Tongue (tissue), 2 donors: ENCODE measurements around the gene CDCA3. TPM values are rescaled to one million over a fixed set of nuclear protein-coding genes. Genes with fewer than 3 reads are reported as not detected.

ENCODE experiments used
- DNase-seq: peaks from one replicate; pipeline ENCODE4 v3.0.0-alpha.2; 2015
- total RNA-seq: library from RNA; depleted of rRNA; stranded (reverse); fragments of >200 nt; gene quantifications from one replicate; pipeline ENCODE4 v1.2.3, GENCODE V29; 2014

Gene CDCA3
- total RNA-seq, 1 donor from 2014 or later = 5.9 TPM

DNA sequence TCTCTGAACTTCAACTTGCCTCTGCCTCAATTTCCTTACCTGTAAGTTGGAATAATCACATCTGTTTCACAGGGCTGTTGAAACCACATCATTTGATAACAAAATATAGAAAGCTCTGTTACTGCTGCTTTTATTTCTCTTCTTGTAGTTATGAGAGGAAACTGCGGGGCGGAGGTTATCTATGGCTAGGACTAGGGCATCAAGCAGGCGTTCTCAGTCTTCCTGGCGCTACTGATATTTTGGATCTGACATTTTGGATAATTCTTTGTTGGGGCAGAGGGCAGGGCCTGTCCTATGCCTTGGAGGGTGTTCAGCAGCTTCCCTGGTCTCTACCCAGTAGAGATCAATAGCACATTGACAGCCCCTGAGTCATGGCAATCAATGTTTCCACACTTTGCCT, 19.0 kb downstream of the CDCA3 start:
- no peak for DNase-seq

DNA sequence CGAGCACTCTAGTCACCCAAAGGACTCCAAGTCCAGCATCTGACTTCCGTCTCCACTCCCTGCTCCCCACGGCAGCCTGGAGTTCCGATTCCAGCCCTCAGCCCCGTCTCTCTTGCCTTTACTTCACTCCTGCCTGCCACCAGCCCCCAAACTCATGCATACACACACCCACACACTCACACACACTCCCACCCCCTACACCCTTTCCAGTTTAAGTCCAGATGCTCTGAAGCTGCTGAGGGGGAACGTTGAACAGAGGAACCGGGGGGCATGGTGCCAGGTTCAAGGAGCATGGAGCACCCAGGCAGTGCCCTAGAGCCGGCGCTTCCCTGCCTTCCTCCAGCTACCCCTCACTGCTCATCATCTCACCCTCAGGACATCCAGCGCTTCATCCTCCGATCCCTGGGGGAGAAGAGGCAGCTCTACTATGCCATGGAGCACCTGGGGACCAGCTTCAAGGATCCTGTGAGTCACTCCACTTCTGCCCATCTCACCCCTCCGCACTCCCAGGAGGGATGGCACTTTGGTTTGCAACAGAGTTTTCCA, 19.6 kb downstream of the CDCA3 start:
- DNase-seq = no peak

- no peak for DNase-seq
Measured at GRCh38 chr12:6830999-6831398, 20.1 kb downstream of the CDCA3 start.

- DNase-seq = no peak
Measured at GRCh38 chr12:6830286-6830890, 20.7 kb downstream of the CDCA3 start.

DNA sequence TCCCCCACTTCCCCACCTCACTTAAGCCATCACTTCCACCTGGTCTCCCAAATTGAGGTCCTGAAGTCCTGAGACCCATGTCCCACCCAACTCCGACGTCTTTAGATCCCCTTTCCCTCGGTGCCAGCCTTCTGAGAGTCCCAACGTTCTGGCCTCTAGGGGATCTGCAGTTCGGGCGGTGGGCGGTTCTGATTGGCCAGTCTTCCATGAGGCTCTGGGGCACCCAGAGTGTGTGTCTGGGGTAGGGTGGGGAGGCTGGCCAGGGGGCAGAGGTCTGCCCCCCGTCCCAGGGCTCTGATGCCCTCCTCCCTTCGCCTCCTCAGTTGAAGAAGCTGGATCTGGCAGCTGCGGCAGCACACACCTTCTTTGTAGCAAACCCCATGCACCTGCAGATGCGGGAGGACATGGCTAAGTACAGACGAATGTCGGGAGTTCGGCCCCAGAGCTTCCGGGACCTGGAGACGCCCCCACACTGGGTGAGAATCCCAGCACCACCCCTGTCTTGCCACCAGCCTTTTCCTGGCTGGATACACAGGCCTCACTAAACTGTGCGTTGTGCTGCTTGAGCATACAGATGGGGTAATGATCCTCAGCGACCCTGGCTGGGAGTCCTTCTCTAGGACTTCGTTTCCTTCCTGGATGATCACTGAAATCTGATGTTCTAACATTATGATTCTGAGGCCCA, 21.4 kb downstream of the CDCA3 start:
- DNase-seq = no peak

GRCh38 chr12:6828781-6829535, 22.1 kb downstream of the CDCA3 start:
- DNase-seq = peak; percentile 77

DNA sequence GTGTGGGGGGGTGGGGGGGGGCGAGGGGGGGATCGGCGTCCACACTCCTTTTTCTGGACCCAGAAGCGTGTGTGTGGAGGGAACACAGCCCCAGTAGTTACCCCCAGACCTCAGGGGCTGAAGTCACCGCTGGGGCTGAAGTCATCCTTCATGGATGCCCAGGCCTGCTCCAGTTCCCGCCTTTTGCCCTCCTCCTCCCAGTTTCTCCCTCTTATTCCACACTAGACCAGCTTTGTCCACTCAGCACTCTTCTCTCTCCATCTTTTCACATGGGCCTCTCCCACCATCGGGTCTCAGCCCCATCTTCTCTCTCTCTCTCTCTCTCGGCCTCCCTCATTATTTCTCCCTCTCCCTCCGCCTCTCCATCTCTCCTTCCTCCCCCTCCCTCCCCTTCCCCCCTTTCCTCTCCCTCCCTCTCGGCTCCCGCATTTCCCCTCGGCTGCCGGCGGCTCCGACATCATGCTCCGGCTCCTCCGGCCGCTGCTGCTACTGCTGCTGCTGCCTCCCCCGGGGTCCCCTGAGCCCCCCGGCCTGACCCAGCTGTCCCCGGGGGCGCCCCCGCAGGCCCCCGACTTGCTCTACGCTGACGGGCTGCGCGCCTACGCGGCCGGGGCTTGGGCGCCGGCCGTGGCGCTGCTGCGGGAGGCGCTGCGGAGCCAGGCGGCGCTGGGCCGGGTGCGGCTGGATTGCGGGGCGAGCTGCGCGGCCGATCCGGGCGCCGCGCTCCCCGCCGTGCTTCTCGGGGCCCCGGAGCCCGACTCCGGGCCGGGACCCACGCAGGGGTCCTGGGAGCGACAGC, 22.9 kb downstream of the CDCA3 start, which contains the start of gene P3H3:
Gene P3H3, plus strand, starts transcription at position 426 of the 799 bp plus-strand sequence. Its CDS starts 34 bp downstream, at position 460.
- DNase-seq = peak; percentile 72

- DNase-seq = peak; percentile 91
Measured at GRCh38 chr12:6827437-6827911, 23.6 kb downstream of the CDCA3 start.

- DNase-seq = no peak
Measured at GRCh38 chr12:6826734-6827436, 24.2 kb downstream of the CDCA3 start.

DNA sequence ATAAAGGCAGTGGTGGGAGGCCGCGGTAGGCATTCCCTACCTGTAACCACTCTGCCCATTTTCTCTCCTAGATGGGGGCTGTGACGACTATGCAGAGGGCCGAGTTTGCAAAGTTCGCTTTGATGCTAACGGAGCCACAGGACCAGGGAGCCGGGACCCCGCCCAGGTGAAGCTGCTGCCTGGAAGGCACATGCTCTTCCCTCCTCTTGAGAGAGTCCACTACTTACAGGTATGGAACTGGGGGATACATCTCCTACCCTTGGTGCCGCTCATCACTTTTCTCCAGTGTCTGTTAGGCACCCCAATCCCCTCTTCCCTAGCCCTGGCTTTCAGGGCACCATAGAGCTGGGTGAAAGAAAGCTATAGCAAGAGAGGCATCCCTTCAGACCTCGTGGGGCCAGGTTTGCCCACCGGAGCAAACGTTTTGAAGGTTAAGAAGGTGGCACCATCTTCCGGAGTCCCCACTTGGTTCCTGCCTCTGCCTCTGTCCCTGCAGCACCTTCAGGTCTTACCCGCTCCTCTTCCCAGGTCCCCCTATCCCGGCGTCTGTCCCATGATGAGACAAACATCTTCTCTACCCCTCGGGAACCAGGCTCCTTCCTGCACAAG, 24.9 kb downstream of the CDCA3 start:
- no peak for DNase-seq

DNA sequence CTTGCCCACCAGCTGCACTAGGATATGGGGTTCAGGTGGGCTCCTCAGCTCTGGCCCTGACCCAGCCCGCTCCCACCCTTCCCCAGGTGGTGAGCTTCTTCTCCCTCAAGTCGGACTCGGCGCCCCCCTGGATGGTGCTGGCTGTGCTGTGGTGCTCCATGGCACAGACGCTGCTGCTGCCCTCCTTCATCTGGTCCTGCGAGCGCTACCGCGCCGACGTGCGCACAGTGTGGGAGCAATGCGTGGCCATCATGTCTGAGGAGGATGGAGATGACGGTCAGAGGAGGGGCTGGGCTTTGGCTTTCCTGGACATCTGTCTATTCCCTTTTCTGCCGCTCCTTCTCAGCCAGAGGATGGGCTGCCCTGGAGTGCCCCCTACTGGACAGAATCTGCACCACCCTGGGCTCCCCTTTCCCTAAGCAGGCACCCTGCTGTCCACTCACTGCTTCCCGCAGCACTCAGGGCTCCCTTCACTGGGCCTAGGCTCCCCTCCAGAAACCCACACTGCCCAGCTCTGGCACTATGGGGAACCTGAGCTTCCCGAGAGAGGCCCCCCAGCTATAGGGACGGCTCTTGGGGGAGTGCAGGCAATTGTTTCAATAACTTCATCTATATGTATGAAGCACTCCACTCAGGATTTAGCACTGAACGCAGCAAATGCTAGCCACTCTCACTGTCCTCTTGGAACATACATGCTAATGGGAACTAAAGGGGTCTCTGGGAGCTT, 25.5 kb downstream of the CDCA3 start:
- DNase-seq = peak; percentile 95

DNA sequence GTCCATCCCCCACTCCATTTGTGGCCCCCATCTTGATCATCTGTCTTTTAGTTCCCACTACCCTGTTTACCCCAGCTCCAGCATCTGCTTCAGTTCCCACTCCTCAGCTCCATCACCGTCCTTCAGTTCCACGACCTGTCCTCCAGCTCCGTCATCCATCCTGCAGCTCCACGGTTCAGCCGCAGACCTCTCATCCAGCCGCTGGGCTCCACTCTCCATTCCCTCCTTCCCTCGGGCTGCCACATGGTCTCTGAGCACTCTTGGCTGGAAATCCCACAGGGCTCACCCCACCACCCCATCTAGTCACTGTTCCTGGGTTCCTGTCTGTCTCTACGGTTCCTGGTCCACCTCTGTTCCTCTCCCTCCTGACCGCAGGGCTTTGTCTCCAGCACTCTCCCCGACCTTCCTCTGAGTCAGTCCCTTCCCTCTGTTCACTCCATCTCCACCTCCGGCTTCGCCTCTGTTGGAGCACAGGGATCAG, 26.1 kb downstream of the CDCA3 start:
- DNase-seq = no peak

DNA sequence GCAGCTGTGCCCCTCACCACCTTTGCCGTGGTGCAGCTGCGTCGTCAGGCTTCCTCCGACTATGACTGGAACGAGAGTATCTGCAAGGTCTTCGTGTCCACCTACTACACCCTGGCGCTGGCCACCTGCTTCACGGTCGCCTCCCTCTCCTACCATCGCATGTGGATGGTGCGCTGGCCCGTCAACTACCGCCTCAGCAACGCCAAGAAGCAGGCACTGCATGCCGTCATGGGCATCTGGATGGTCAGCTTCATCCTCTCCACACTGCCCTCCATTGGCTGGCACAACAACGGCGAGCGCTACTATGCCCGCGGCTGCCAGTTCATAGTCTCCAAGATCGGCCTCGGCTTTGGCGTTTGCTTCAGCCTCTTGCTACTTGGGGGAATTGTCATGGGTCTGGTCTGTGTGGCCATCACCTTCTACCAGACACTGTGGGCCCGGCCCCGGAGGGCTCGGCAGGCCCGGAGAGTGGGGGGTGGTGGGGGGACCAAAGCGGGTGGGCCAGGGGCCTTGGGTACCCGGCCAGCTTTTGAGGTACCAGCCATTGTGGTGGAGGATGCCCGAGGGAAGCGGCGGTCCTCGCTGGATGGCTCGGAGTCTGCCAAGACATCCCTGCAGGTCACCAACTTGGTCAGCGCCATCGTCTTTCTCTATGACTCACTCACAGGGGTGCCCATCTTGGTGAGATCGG, 26.9 kb downstream of the CDCA3 start:
- no peak for DNase-seq

GRCh38 chr12:6823182-6824084, 27.7 kb downstream of the CDCA3 start:
- DNase-seq = no peak

GRCh38 chr12:6822426-6823135, 28.5 kb downstream of the CDCA3 start:
- no peak for DNase-seq

DNA sequence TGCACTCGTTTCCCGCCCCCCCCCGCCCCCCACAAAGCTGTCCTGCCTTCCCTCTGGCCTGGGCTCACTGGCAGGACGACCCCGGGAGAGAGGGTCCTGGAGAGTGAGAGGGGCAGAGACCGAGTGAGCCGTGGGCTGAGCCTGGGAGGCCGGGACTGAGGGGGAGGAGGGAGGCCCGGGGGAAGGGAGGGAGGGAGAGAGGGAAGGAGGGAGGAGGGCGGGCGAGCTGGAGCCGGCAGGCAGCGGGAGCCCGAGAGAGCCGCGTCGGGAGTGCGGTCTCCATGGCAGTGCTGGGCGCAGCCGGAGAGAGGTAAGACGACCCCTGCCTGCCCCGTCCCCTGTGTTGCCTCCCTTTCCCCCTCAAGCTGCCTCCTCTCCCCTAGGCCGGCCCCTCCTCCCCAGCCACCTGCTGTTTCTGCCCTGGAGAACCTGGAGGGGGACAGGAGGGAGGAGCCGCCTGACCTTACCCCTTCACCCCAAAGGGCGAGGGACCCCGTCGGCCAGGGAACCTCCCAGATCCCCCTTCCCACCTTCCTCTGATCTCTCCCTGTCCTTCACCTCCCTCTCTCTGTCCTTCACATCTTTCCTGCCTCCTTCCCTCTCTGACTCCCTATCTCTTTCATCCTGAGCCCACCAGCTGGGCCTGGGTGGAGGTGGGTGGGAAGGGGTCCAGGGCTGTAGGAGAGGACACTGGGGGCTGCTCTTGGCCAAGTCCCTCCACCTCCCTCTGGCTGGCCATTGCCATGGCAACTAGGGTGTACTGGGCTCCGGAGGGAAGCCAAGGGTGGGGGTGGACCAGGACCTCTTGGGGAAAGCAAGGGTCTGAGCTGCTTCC, 29.3 kb downstream of the CDCA3 start, which contains the start of gene GPR162:
Gene GPR162, plus strand, starts transcription at position 231 of the 835 bp plus-strand sequence. CDS start 2,078 bp downstream, outside the sequence.
- peak; percentile 83 for DNase-seq
